Measurements from ENCODE around the gene DIP2C.

DNA sequence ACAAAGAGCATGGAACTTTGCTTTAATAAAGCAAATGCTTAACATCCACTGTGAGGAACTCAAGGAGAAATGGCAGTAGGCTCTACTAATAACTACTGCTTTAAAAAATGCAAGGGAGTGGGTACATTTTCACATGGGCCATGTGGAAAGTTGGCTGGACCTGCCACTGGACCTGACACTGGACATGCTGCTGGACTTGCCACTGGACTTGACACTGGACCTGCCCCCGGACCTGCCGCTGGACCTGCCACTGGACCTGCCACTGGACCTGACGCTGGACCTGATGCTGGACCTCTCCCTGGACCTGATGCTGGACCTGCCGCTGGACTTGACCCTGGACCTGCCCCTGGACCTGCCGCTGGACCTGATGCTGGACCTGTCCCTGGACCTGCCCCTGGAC, 32.6 kb downstream of the DIP2C start:
- TF ChIP-seq SP1 (IDR thresholded peaks at IDR 0.05) (no peak), LEF1 (IDR thresholded peaks at IDR 0.05; ENCODE audit: borderline replicate concordance) (no peak), ARNT (IDR thresholded peaks at IDR 0.05) (no peak), L3MBTL2 (conservative IDR thresholded peaks at IDR 0.05) (no peak), BHLHE40 (IDR thresholded peaks at IDR 0.05; ENCODE audit: borderline replicate concordance) (no peak)
- TF ChIP-seq, protein P1, sequence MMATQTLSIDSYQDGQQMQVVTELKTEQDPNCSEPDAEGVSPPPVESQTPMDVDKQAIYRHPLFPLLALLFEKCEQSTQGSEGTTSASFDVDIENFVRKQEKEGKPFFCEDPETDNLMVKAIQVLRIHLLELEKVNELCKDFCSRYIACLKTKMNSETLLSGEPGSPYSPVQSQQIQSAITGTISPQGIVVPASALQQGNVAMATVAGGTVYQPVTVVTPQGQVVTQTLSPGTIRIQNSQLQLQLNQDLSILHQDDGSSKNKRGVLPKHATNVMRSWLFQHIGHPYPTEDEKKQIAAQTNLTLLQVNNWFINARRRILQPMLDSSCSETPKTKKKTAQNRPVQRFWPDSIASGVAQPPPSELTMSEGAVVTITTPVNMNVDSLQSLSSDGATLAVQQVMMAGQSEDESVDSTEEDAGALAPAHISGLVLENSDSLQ (IDR thresholded peaks at IDR 0.05): no peak

Data from HEK293T (cell line).